Diencephalon (tissue), 1 donor: ENCODE data around the gene RNF113B. TPM values are rescaled to one million over a fixed set of nuclear protein-coding genes. Genes with fewer than 3 reads are reported as not detected.

Experiments
- small RNA-seq: library from RNA; depleted of rRNA; stranded (forward); fragments of <200 nt; gene quantifications from one replicate; pipeline ENCODE3, GENCODE V24; 2014
- total RNA-seq: library from RNA; depleted of rRNA; stranded (reverse); fragments of >200 nt; gene quantifications from one replicate; pipeline ENCODE4 v1.2.3, GENCODE V29; 2014

Gene RNF113B
- not detected for total RNA-seq

DNA sequence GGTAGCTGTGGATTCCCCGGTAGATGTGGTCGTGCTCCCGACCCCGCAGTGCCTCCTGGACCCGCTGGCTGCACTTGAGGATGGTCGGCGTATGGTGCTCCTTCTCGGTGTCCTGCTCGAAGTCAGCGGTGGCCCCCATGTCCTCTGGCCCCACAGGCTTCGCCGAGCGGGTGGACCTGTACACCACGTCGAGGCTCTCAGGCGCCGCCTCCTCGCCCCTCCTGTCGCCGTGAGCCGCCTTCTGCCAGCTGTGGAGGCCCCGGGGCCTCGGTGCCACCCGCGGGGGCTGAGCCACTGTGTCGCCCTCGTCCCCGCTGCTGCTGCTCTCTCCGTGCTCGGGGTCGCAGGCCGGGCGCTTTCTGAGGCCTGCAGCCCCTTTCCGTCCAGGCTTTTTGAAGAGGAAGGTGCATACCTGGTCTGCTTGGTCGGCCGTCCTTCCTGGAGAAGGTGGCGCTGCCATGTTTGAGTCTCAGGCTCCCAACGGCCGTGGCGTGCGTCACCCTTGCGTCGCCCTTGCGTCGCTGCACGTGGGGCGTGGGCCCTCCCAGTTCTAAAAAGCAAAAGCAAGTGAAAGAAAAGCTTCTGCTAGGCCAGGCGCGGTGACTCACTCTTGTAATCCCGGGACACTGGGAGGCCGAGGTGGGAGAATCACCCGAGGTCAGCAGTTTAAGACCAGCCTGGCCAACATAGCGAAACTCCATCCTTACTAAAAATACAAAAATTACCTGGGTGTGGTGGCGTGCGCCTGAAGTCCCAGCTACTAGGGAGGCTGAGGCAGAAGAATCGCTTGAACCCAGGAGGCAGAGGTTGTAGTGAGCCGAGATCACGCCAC is at the start of gene RNF113B:
Gene RNF113B (minus strand): TSS at position 493 of the 832 bp plus-strand sequence. CDS start 33 bp downstream, at position 460.

DNA sequence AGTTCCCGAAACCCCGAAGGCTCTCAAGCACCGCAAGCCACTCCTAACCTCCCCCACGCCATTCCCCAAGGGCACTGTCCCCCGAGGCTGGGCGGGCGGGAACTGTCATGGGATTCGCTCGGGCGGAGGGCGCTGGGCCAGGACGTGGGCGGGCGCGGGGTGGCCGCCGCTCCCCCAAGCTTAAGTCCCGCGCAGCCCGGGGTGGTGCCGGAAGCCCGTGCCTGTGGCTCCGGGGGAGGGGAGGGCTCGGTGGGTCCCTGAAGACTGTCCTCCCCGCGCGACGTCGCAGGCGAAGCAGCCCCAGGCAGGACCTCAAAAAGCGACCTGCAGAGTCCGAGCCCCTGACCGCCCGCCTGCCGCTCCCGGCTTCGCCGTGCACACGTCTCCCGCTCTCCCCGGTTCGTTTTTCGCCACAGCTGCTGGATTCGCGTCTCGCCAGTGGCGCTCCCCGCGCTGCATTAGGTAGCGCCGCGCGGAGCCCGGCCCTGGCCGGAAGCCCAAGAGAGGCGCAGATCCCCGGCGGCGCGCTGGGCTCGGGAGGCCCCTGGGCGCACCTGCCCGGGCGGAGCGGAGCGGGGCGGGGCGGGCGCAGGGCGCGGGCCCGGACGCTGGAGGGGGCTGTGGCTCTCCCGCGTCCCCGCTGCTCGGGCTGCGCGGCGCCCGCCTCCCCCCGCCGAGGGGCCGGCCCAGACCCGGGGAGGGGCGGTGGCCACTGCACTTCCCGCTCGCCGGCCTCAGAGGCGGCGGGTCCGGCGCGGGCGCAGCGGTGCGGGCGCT is 34.5 kb downstream of the RNF113B start, which contains the start of gene FARP1:
Gene FARP1 (plus strand): TSS at position 715 of the 777 bp plus-strand sequence. CDS start 70,149 bp downstream, outside the sequence.

Small RNAs within 50 kb of the gene (small RNA-seq; reads per million reads assigned to genes)
- gene MIR3170 = not detected

Other genes with a start within 250 kb of the RNF113B start
- 195 TPM for gene IPO5, start 223.6 kb downstream of the RNF113B start, total RNA-seq
- gene FARP1, start 34.2 kb downstream of the RNF113B start, total RNA-seq = 94.3 TPM